Measurements from ENCODE around the gene ACTA2. TPM values are rescaled to one million over a fixed set of nuclear protein-coding genes. Genes with fewer than 3 reads are reported as not detected.

ACTA2 gene
- total and polyA plus RNA-seq, 4 donors, result 13.2 to 182 (median 73.6) TPM

GRCh38 chr10:88922041-88922440, 30.5 kb downstream of the ACTA2 start:
- DNase-seq (ENCODE audit: low spot score), result no peak
- TF ChIP-seq SP1 (IDR thresholded peaks at IDR 0.05), result no peak
- TF ChIP-seq TAF1 (conservative IDR thresholded peaks at IDR 0.05), result no peak
- TF ChIP-seq RAD21 (IDR thresholded peaks at IDR 0.05), result no peak
- TF ChIP-seq HNF4G (IDR thresholded peaks at IDR 0.05), result no peak
- TF ChIP-seq CTCF (IDR thresholded peaks at IDR 0.05; ENCODE audit: low read depth, low read length, missing input control), result no peak
- TF ChIP-seq NR2F2 (IDR thresholded peaks at IDR 0.05), result no peak
- TF ChIP-seq MAX (IDR thresholded peaks at IDR 0.05), result no peak
- TF ChIP-seq, protein P1, sequence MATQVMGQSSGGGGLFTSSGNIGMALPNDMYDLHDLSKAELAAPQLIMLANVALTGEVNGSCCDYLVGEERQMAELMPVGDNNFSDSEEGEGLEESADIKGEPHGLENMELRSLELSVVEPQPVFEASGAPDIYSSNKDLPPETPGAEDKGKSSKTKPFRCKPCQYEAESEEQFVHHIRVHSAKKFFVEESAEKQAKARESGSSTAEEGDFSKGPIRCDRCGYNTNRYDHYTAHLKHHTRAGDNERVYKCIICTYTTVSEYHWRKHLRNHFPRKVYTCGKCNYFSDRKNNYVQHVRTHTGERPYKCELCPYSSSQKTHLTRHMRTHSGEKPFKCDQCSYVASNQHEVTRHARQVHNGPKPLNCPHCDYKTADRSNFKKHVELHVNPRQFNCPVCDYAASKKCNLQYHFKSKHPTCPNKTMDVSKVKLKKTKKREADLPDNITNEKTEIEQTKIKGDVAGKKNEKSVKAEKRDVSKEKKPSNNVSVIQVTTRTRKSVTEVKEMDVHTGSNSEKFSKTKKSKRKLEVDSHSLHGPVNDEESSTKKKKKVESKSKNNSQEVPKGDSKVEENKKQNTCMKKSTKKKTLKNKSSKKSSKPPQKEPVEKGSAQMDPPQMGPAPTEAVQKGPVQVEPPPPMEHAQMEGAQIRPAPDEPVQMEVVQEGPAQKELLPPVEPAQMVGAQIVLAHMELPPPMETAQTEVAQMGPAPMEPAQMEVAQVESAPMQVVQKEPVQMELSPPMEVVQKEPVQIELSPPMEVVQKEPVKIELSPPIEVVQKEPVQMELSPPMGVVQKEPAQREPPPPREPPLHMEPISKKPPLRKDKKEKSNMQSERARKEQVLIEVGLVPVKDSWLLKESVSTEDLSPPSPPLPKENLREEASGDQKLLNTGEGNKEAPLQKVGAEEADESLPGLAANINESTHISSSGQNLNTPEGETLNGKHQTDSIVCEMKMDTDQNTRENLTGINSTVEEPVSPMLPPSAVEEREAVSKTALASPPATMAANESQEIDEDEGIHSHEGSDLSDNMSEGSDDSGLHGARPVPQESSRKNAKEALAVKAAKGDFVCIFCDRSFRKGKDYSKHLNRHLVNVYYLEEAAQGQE (IDR thresholded peaks at IDR 0.05), result no peak
- TF ChIP-seq EGR1 (IDR thresholded peaks at IDR 0.05; ENCODE audit: low read depth in 2 of 2), result no peak
- TF ChIP-seq HNF4A (conservative IDR thresholded peaks at IDR 0.05), result no peak
- no peak for TF ChIP-seq FOXA1 (IDR thresholded peaks at IDR 0.05)
- no peaks in the 10 kb centered on the region for H3K36me3 ChIP-seq (ENCODE audit: control insufficient read depth in 4 of 4, insufficient read depth in 3 of 4, low read depth in 1 of 4, low read length in 3 of 4)
- no peak overlapping the region for H3K27ac ChIP-seq (ENCODE audit: low read depth in 1 of 2, low read length in 2 of 2)
- no peak overlapping the region for H3K4me3 ChIP-seq (ENCODE audit: low read depth in 1 of 3, low read length in 3 of 3)
- peaks cover 0 to 7% (median 3%) of the 10 kb centered on the region in 4 donors for H3K4me1 ChIP-seq (ENCODE audit: control insufficient read depth in 4 of 4, insufficient read depth in 4 of 4, low read length in 3 of 4)
- no peaks in the 10 kb centered on the region for H3K9me3 ChIP-seq (ENCODE audit: control insufficient read depth in 4 of 4, low read length in 3 of 4)
- no peaks in the 10 kb centered on the region for H3K27me3 ChIP-seq (ENCODE audit: control insufficient read depth in 4 of 4, insufficient read depth in 4 of 4, low read length in 3 of 4)
- no peak overlapping the region for H3K9ac ChIP-seq (ENCODE audit: low read depth in 1 of 2, low read length in 2 of 2)
- 85% methylated on average over 2 of the region's 2 CpGs for WGBS

- H3K4me1 ChIP-seq (ENCODE audit: control insufficient read depth in 4 of 4, insufficient read depth in 4 of 4, low read length in 3 of 4), result no peaks in the 10 kb centered on the region
- H3K36me3 ChIP-seq (ENCODE audit: control insufficient read depth in 4 of 4, insufficient read depth in 3 of 4, low read depth in 1 of 4, low read length in 3 of 4), result no peaks in the 10 kb centered on the region
- H3K27ac ChIP-seq (ENCODE audit: low read depth in 1 of 2, low read length in 2 of 2), result no peak overlapping the region
- no peak for TF ChIP-seq EGR1 (IDR thresholded peaks at IDR 0.05; ENCODE audit: low read depth in 2 of 2)
- TF ChIP-seq TAF1 (conservative IDR thresholded peaks at IDR 0.05), result no peak
- TF ChIP-seq GABPA (IDR thresholded peaks at IDR 0.05 in 1 of 2, conservative IDR thresholded peaks at IDR 0.05 in 1 of 2), result no peak
- no peak for TF ChIP-seq HNF4G (IDR thresholded peaks at IDR 0.05)
- TF ChIP-seq JUND (IDR thresholded peaks at IDR 0.05), result no peak
- no peak for TF ChIP-seq CTCF (IDR thresholded peaks at IDR 0.05; ENCODE audit: low read depth, low read length, missing input control)
- no peak for TF ChIP-seq FOXA2 (IDR thresholded peaks at IDR 0.05)
- TF ChIP-seq, protein P2, sequence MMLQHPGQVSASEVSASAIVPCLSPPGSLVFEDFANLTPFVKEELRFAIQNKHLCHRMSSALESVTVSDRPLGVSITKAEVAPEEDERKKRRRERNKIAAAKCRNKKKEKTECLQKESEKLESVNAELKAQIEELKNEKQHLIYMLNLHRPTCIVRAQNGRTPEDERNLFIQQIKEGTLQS (IDR thresholded peaks at IDR 0.05), result no peak
- TF ChIP-seq HNF4A (conservative IDR thresholded peaks at IDR 0.05), result no peak
- TF ChIP-seq, protein P1 (IDR thresholded peaks at IDR 0.05), result no peak
- no peak for TF ChIP-seq SP1 (IDR thresholded peaks at IDR 0.05)
- TF ChIP-seq NR2F2 (IDR thresholded peaks at IDR 0.05), result no peak
- no peak for TF ChIP-seq MAX (IDR thresholded peaks at IDR 0.05)
- TF ChIP-seq YY1 (IDR thresholded peaks at IDR 0.05), result no peak
- TF ChIP-seq RXRA (IDR thresholded peaks at IDR 0.05), result no peak
- TF ChIP-seq RAD21 (IDR thresholded peaks at IDR 0.05), result no peak
- H3K4me3 ChIP-seq (ENCODE audit: low read depth in 1 of 3, low read length in 3 of 3), result no peak overlapping the region
- no peaks in the 10 kb centered on the region for H3K9me3 ChIP-seq (ENCODE audit: control insufficient read depth in 4 of 4, low read length in 3 of 4)
- no peak overlapping the region for H3K9ac ChIP-seq (ENCODE audit: low read depth in 1 of 2, low read length in 2 of 2)
- DNase-seq (ENCODE audit: low spot score), result no peak
- H3K27me3 ChIP-seq (ENCODE audit: control insufficient read depth in 4 of 4, insufficient read depth in 4 of 4, low read length in 3 of 4), result no peaks in the 10 kb centered on the region
- WGBS, result 89% methylated on average over 3 of the region's 3 CpGs
Measured at GRCh38 chr10:88920986-88921593, 31.5 kb downstream of the ACTA2 start.
